Fibroblast of upper back skin (primary cell): ENCODE data around the gene ZNF564.
"Not testable (repeated sequence)": the region's sequence is repeated elsewhere in the genome, so short reads cannot be mapped to it uniquely, and the experiment has no call there.

ENCODE experiments used
- DNase-seq: peaks from one replicate; pipeline ENCODE4 v3.0.0-alpha.2; 2013

The ZNF564 gene

GRCh38 chr19:12496480-12496879 is 54.8 kb downstream of the ZNF564 start:
- no peak for DNase-seq

DNA sequence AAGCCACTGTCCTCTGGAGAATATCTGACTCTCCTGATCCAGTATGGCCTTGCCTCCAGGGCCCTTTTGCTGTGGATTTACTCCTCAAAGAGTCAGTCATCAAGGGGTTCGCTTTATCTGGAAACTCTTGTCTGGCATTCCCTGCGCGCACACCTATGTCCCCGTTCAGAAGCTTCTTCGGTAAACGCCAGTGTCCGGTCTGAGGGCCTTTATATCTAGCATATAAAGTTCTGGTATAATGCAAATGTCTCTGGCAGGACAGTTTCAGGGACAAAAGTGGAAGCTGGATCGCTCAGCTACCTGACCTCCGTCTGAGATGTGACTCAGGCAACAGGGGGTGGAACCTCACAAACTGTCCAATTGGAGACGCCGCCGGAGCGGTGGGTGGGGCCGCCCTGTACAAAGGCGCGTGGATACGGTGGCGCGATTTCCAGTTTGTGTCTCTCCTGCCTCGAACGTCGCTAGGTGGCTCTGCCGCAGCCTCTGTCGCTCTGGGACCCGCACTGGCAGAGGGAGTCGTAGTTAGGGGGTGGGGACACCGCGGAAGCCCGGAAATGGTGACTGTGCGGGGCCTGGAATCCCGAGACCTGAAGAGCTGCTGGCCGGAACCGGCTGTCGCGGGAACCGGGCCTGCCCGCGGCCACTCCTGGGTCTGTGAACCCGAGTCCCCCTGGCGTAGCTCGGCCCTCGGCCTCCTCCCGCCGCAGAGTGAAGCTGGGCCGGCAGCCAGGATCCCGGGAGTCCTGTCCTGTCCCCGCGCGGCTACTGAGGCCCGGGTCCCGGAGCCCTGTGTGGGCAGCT is 56.1 kb downstream of the ZNF564 start:
- DNase-seq = peak; percentile 77

DNA sequence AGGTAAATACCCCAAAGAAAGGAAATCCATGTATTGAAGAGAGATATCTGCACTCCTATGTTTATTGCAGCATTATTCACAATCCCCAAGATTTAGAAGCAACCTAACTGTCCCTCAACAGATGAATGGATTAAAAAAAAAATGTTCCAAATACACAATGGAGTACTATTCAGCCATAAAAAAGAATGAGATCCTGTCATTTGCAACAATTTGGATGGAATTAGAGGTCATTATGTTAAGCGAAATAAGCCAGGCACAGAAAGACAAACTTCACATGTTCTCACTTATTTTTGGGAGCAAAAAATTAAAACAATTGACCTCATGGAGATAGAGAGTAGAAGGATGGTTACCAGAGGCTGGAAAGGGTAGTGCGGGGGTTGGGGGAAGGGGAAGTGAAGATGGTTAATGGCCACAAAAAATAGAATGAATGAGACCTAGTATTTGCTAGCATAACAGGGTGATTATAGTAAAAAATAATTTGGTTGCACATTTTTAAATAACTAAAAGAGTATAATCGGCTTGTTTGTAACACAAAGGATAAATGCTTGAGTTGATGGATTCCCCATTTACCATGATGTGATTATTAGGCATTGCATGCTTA is 56.9 kb downstream of the ZNF564 start:
- no peak for DNase-seq

DNA sequence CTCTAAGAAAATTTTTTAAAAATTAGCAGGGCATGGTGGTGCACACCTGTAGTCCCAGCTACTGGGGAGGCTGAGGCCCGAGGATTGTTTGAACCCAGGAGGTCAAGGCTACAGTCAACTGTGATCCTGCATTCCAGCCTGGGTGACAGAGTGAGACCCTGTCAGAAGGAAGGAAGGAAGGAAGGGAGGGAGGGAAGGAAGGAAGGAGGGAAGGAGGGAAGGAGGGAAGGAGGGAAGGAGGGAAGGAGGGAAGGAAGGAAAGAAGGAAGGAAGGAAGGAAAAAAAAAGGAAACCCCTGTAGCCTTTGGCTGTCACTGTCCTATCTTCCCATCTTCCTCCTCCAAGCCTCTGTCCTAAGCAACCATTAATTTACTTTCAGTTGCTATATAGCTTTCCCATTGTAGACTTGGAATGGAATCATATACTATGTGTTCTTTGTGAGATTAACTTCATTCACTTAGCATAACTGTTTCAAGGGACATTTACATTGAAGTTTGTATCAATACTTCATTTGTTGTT is 65.0 kb downstream of the ZNF564 start:
- DNase-seq = not testable (repeated sequence)

- no peak for DNase-seq
These were observed 65.7 kb downstream of the ZNF564 start for GRCh38 chr19:12485571-12485970.

DNA sequence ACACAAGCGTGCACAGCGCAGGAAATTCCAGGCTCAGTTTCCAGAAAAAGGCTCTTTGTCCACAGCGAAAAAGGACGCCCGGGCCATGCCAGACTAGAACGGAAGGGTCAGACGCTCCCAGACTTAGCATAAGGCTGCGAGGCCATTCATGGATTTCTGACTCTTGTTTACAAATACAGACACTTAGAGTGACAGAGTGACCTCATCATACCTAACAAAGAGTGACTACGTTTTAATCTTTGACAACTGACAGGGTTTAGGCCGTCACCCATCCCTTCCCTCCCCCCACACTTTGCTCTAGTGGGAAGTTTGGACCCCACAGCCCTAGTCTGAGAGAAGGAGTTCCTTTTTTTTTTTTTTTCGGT is 66.2 kb downstream of the ZNF564 start:
- DNase-seq = no peak

DNA sequence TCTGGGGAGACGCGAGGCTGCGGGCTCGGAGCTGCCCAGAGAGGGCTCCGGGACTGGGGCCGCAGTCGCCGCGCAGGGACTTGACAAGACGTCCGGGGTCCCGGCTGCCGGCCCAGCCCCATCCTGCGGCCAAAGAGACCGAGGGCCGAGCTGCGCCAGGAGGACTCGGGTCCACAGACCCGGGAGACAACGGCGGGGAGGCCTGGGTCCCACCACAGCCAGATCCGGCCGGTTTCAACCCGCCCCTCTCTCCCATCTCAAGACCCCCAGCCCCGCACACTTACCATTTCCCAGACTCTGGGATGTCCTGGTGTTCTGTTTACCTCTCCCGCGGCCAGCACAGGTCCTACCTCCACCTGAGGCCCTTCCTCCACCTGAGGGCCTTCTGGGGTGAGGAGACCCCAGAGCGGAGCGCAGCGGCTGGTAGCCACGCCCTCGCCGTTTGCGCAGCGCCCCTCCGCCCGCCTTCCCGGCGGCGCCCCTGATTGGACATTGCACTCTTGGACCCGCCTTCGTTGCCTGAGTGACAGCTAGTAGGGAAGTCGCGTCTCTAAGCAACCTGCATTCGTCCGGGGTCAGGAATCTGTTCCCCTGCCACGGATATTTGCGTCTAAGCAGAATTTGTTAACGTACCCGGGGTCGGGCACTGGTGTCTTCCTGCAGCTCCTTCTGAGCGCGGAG is 66.8 kb downstream of the ZNF564 start, which contains the start of gene ZNF709:
Gene ZNF709, minus strand, starts transcription at position 446 of the 681 bp plus-strand sequence. Its CDS starts 159 bp downstream, at position 287.
- DNase-seq = peak; percentile 85

GRCh38 chr19:12484011-12484370 is 67.3 kb downstream of the ZNF564 start:
- DNase-seq = no peak

DNA sequence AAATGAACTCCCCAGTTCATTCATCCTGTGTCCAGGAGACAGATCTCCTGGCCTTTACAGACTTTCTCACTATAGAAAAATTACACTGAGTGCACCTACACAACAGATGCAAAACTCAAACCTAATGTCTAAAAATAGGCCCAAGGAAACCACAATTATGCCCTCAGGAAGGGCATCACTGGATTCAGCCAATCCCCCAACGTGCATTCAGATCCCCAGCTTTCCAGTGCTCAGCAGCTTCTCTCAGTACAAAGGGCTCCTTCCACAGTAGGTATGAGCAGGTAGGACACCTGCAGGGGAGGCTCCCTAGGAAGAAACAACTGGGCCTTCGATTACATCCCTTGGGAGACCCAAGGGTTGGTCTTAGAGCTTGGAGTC is 68.8 kb downstream of the ZNF564 start:
- no peak for DNase-seq

GRCh38 chr19:12481781-12482508 is 69.3 kb downstream of the ZNF564 start:
- DNase-seq = no peak

- DNase-seq = no peak
These were observed 72.9 kb downstream of the ZNF564 start for GRCh38 chr19:12478234-12478941.
